HG03432 (cell line): ENCODE results near the gene FBP2.

Experiments
- ATAC-seq: cut with Tn5 transposase; IDR thresholded peaks from one replicate; pipeline ENCODE4 v1.9.1; 2021; ENCODE audit warnings: mild to moderate bottlenecking, moderate library complexity; ENCODE audit not compliant: unreplicated experiment

FBP2 gene

GRCh38 chr9:94511134-94511954, 82.3 kb downstream of the FBP2 start:
- no peak for ATAC-seq
